ENCODE results near the gene FOXO4.
"Not testable (repeated sequence)": the region's sequence is repeated elsewhere in the genome, so short reads cannot be mapped to it uniquely, and the experiment has no call there.

DNA sequence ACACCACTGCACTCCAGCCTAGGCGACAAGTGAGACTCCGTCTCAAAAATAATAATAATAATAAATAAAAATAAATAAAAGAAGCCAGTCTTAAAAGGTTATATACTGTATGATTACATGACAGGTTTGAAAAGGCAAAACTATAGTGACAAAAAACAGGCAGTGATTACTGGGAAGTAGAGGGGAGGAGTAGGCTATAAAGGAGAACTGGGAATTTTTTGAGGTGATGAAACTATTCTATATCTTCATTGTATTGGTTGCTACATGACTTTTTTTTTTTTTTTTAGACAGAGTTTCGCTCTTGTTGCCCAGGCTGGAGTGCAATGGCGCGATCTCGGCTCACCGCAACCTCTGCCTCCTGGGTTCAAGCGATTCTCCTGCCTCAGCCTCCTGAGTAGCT, 47.8 kb upstream of the FOXO4 start:
- not testable (repeated sequence) for TF ChIP-seq CTCF, POLR2A (IDR thresholded peaks at IDR 0.05)
